Adrenal gland (tissue), 5 donors: ENCODE data around the gene POLR1D.

Source experiments
- POLR2A ChIP-seq, 2 donors: fragments of 450-650 bp; IDR thresholded peaks; one replicate each; pipeline ENCODE4 v1.6.1; 2017; ENCODE audit warnings: antibody characterized with exemption in 2 of 2, mild to moderate bottlenecking in 2 of 2, moderate library complexity in 1 of 2
- TF ChIP-seq, protein P1 (sequence below), 6 experiments: fragments of 450-650 bp in 4 of 6; fragments of 200-600 bp in 2 of 6; sonication (generic) in 1 of 6; IDR thresholded peaks; 1 replicate in 5 of 6; 2 replicates in 1 of 6; pipeline versions ENCODE4 v1.5.1 to v1.8.0; 2016 to 2021; ENCODE audit warnings: antibody characterized with exemption in 6 of 6, mild to moderate bottlenecking in 2 of 6, moderate library complexity in 1 of 6
- donor health status: DM: no; HTN: no; CAD: no.

DNA sequence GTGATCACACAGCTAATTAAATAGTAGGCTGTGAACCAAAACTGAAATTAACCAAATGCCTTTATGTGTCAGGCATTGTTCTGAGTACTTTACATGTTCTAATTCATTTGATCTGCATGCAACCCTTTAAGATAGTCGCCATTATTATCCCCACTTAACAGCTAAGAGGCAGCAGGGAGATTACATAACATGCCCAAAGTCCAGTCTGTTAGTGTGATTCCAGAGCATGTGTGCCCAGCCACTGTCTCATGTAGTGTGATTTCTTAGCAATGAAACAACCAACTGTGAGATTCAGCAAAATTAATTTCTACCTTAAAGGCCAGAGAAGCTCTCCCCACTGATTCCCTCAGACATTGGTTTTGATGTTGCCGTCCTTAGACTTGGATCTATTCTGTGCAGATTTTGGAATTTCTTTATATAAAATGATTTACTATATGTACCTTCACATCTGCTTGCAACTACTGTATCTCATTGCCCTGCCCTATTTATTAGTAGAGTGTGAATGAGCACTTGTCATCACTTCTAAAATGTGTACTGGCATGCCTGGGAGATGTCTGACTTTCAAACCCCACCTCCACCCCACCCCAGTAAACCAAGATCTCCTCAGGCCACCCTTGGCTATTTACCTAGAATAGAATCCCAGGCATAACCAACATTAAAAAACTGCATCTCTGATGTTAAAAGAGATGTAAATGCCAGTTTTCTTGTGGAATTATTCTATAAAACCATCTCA lies 41.2 kb downstream of the POLR1D start:
- TF ChIP-seq, protein P1, sequence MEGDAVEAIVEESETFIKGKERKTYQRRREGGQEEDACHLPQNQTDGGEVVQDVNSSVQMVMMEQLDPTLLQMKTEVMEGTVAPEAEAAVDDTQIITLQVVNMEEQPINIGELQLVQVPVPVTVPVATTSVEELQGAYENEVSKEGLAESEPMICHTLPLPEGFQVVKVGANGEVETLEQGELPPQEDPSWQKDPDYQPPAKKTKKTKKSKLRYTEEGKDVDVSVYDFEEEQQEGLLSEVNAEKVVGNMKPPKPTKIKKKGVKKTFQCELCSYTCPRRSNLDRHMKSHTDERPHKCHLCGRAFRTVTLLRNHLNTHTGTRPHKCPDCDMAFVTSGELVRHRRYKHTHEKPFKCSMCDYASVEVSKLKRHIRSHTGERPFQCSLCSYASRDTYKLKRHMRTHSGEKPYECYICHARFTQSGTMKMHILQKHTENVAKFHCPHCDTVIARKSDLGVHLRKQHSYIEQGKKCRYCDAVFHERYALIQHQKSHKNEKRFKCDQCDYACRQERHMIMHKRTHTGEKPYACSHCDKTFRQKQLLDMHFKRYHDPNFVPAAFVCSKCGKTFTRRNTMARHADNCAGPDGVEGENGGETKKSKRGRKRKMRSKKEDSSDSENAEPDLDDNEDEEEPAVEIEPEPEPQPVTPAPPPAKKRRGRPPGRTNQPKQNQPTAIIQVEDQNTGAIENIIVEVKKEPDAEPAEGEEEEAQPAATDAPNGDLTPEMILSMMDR (IDR thresholded peaks at IDR 0.05): no peak
- TF ChIP-seq POLR2A (IDR thresholded peaks at IDR 0.05): no peak
